Measurements from ENCODE around the gene MIS18A. TPM values are rescaled to one million over a fixed set of nuclear protein-coding genes. Genes with fewer than 3 reads are reported as not detected.

Gene MIS18A
- total RNA-seq, 2 donors from 2014 or later = 2.3 to 2.5 TPM

DNA sequence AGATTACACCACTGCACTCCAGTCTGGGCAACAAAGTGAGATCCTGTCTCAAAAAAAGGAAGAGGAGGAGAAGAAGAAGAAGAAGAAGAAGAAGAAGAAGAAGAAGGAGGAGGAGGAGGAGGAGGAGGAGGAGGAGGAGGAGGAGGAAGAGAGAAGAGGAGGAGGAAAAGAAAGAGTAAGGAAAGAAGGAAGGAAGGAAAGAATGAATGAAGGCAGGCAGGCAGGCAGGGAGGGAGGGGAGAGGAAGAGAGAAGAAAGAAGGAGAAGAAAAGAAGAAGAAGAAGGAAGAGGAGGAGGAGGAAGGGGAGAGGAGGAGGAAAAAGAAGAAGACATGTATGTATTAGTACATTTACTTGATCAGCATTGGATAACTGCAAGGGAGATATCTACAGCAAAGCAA, 26.7 kb downstream of the MIS18A start:
- Histone ChIP-seq H3K4me1 (peaks cover 0 to 20% of the 10 kb centered on the region in 2 donors), H3K36me3 (no peaks in the 10 kb centered on the region), H3K27me3 (no peaks in the 10 kb centered on the region), H3K4me3 (no peak overlapping the region), H3K27ac (no peak overlapping the region), H3K9me3 (no peaks in the 10 kb centered on the region)
- DNase-seq (ENCODE audit: low spot score) = no peak
- TF ChIP-seq, protein P1, sequence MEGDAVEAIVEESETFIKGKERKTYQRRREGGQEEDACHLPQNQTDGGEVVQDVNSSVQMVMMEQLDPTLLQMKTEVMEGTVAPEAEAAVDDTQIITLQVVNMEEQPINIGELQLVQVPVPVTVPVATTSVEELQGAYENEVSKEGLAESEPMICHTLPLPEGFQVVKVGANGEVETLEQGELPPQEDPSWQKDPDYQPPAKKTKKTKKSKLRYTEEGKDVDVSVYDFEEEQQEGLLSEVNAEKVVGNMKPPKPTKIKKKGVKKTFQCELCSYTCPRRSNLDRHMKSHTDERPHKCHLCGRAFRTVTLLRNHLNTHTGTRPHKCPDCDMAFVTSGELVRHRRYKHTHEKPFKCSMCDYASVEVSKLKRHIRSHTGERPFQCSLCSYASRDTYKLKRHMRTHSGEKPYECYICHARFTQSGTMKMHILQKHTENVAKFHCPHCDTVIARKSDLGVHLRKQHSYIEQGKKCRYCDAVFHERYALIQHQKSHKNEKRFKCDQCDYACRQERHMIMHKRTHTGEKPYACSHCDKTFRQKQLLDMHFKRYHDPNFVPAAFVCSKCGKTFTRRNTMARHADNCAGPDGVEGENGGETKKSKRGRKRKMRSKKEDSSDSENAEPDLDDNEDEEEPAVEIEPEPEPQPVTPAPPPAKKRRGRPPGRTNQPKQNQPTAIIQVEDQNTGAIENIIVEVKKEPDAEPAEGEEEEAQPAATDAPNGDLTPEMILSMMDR (IDR thresholded peaks at IDR 0.05) = no peak

GRCh38 chr21:32249511-32250280, 29.2 kb downstream of the MIS18A start:
- peaks cover 0 to 11% of the 10 kb centered on the region in 2 donors for H3K4me1 ChIP-seq
- H3K27ac ChIP-seq = no peak overlapping the region
- H3K27me3 ChIP-seq = no peaks in the 10 kb centered on the region
- no peaks in the 10 kb centered on the region for H3K36me3 ChIP-seq
- DNase-seq (ENCODE audit: low spot score) = no peak
- H3K4me3 ChIP-seq = no peak overlapping the region
- TF ChIP-seq, protein P1 (IDR thresholded peaks at IDR 0.05) = no peak
- H3K9me3 ChIP-seq = no peaks in the 10 kb centered on the region

DNA sequence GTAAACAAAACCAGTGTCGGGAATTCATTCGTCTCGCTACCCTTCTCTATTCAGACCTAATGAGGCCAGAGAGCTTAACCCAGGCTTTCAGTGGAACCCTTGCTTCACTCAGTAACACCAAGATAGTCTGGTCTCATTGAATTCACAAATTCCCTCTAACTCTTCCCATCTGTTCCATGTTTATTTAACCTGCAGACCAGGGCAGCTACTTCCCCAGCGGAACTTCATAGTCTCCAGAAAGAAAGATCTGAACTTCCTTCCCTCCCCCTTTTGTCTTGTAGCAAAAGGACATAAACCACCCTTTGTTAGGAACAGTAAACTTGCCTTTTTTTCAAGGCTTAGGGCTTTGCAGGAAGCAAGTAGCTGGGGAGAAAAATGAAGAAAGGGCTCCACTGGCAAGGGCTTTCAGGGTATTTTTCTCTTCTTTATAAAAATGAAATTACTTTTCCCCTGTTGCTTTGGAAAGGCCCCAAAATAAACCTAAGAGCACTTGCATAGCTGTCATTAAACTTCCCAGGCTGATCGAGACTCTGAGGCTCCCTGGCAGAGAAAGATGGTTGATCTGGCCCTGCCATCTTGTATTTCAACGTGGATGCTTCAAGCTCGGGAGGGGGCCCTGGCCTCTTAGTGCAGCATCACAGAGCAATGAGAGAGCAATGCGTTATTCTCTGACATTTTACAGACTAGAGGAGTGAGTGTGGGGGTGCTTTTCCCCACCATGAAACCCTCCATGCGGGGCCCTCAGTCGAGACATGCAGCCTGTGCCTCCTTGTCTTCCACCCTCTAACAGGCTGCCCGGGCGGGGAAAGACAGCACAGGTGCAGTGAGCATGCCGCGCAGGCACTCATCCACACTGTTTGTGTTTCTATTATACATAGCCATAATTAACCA, 30.0 kb downstream of the MIS18A start:
- no peak overlapping the region for H3K27ac ChIP-seq
- TF ChIP-seq, protein P1 (IDR thresholded peaks at IDR 0.05) = no peak
- no peaks in the 10 kb centered on the region for H3K9me3 ChIP-seq
- peaks cover 0 to 10% of the 10 kb centered on the region in 2 donors for H3K4me1 ChIP-seq
- DNase-seq (ENCODE audit: low spot score) = no peak
- H3K4me3 ChIP-seq = no peak overlapping the region
- H3K36me3 ChIP-seq = no peaks in the 10 kb centered on the region
- no peaks in the 10 kb centered on the region for H3K27me3 ChIP-seq

DNA sequence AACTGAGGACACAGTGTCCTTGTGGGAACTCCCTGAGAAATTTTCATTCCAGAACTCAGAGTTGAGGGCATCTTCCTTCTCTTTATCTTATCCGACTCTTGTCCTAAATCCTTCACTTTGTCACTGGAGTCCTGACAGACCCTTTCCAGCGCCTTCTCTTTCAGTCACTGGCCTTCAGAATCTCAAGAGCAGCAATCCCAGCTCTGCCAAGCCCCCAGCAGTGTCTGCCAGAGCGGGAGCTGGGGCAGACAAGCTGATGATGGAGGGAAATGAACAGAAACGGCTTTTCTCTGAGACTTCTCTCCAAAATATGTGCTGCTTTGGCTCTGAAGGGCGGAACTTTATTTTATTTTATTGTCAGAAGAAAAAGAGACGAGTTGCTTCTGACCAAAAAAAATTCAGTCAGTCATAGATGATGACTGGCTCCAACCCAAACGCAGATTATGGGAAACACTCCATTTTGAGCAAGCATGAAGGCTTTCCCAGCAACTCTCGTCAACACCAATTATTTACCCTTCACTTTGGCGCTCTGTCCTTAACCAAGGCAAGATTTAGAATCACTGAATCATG, 32.2 kb downstream of the MIS18A start:
- Histone ChIP-seq H3K9me3 (no peaks in the 10 kb centered on the region), H3K27me3 (no peaks in the 10 kb centered on the region), H3K36me3 (no peaks in the 10 kb centered on the region), H3K4me1 (no peaks in the 10 kb centered on the region), H3K4me3 (no peak overlapping the region), H3K27ac (no peak overlapping the region)
- TF ChIP-seq, protein P1 (IDR thresholded peaks at IDR 0.05) = no peak
- no peak for DNase-seq (ENCODE audit: low spot score)

DNA sequence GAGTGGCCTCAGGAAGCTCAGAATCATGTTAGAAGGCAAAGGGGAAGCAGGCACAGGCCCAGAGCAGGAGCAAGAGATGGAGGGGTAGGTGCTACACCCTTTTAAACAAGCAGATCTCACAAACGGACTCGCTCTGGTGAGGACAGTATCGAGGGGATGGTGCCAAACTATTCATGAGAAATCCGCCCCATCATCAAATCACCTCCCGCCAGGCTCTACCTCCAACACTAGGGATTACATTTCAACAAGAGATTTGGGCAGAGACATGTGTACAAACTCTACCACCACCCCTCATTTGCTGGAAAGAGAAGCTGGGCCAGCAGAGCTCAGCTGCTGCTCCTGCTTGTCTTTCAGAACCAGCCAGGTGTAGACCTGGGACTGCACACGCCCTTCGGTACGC, 32.9 kb downstream of the MIS18A start:
- no peak for DNase-seq (ENCODE audit: low spot score)
- H3K36me3 ChIP-seq = no peaks in the 10 kb centered on the region
- no peaks in the 10 kb centered on the region for H3K4me1 ChIP-seq
- no peaks in the 10 kb centered on the region for H3K9me3 ChIP-seq
- H3K27me3 ChIP-seq = no peaks in the 10 kb centered on the region
- TF ChIP-seq, protein P1 (IDR thresholded peaks at IDR 0.05) = no peak
- no peak overlapping the region for H3K4me3 ChIP-seq
- no peak overlapping the region for H3K27ac ChIP-seq

Measured in right atrium auricular region (tissue), 2 donors.